Measurements from ENCODE around the gene CTR9.

Gene CTR9

DNA sequence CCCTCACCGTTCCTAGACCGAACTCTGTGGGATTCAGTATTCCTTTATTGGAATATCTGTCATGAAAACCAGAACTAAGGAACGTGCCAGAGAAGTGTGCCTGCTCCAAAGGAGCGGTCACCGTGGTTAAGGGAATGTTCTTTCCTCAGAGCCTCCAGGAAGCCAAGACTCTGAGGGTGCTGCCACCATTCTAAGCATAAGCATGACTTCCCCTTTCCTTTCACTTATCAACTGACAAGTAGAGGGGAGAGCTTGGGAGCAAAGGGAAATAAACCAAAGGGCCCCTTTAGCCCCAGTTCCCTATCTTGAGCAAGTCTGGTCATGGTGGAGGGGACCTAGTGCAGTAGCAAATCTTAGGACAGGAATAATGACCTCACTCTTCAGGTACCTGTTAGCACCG lies 26.8 kb downstream of the CTR9 start:
- in situ Hi-C loops (cut with MboI; ENCODE audit: low sequenced_read_pairs) = loop anchor here (25.0 kb wide), 1 partner anchor 1009 kb away; no protein-coding TSS in a partner anchor

DNA sequence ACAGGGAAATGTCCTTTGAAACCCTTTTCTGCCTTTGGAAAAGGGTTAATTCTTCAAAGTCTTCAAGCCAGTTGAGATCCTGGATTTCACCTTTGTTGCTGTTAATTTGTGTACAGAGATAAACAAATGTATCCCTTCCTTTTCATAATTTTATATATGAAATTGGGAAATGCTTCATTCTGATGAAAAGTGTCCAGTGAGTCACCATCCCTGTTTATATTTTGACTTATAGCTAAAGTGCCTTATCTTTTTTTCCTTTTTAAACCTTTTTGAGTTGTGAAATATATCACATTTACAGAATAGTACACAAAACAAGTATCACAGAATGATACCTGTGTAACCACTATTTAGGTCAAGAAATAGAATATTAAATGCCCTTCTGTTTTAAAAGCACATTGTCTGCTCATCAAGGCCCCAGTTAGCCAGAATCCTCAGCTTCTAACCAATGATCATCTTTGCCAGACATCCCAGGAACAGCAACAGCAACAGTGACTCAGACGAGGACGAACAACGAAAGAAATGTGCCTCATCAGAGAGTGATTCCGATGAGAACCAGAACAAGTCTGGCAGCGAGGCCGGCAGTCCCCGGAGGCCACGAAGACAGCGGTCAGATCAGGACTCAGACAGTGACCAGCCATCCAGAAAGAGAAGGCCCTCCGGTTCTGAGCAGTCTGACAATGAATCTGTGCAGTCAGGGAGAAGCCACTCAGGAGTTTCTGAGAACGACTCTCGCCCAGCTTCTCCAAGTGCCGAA lies 27.3 kb downstream of the CTR9 start:
- in situ Hi-C loops (cut with MboI; ENCODE audit: low sequenced_read_pairs) = loop anchor here (25.0 kb wide), 1 partner anchor 1009 kb away; no protein-coding TSS in a partner anchor

- in situ Hi-C loops (cut with MboI; ENCODE audit: low sequenced_read_pairs) = loop anchor here (25.0 kb wide), 1 partner anchor 1008 kb away; no protein-coding TSS in a partner anchor
These were observed 28.0 kb downstream of the CTR9 start for GRCh38 chr11:10779086-10779485.

DNA sequence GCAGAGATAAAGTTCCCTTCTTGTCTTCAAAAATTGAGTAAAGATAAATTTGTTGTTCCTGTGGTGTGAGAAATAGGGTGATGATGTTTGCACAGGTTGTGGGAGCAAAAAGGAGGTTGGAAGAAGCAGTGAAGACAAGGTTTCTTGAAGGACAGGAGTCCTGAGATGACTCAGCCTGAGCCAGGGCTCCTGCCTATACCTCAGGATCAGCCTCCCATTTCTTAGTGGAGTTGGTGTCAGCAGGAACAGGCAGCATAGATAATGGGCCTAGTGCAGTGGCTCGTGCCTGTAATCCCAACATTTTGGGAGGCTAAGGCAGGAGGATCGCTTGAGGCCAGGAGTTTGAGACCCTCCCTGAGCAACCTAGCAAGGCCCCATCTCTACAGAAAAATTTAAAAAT lies 29.0 kb downstream of the CTR9 start:
- in situ Hi-C loops (cut with MboI; ENCODE audit: low sequenced_read_pairs) = loop anchor here (25.0 kb wide), 1 partner anchor 1007 kb away; no protein-coding TSS in a partner anchor

DNA sequence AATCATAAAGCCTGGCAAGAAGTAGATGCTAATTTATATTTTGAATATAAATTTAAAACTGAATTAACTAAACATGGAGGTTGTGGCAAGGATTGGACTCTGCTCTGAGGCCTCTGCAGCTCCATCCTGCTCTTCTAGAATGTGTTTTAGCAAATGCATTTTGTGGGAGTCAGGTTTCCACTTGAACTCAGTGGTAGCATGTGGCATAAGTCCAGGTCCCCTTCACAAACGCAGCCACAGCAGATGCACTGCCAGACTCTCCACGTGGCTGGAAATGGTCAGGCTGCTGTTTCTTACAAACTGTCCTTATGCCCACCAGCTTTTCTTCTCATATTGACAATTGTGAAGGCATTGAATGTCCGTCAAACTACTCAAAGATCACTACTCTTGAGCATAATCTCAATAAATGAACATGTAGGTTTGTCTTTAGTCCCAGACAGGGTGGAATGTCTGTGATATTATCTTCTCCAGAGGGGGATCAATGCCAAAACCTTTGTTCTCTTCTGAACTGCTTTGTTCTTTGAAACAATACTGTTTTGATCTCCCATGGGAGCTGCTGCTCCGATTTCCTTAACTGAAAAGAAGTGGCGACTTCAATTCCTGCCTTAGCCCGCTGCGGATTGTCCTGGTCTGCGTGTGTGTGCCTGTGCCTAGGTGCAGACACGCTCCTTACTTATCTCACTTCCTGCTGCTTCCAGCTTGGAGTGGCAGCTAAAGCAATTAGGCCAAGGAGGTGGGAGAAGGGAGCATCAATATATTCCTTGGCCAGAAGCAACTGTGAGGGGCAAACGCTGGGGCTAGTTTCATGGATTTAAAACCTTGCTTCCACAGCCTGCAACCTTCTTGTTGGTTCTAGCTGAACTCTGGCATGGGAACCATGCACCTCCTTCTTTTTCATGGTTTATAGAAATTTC lies 33.4 kb downstream of the CTR9 start:
- in situ Hi-C loops (cut with MboI; ENCODE audit: low sequenced_read_pairs) = loop anchor here (25.0 kb wide), 1 partner anchor 1003 kb away; no protein-coding TSS in a partner anchor

DNA sequence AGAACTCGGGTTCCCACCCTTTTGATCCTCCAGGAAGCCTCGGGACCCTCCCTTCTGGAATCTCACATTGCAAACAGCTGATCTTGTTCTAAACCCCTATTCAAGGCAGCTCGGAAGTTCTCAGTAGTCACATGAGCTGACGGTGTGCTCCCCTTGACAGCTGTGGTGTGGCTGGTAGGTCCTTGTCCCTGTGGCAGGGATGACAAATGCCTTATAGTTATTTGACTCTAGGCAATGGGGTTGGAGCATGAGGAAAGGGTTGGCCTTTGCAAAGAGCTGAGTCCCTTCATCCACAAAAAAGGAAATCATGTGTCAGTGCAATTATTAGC lies 34.1 kb downstream of the CTR9 start:
- in situ Hi-C loops (cut with MboI; ENCODE audit: low sequenced_read_pairs) = loop anchor here (25.0 kb wide), 1 partner anchor 1002 kb away; no protein-coding TSS in a partner anchor

GRCh38 chr11:10786451-10786850 lies 35.4 kb downstream of the CTR9 start:
- in situ Hi-C loops (cut with MboI; ENCODE audit: low sequenced_read_pairs) = loop anchor here (25.0 kb wide), 1 partner anchor 1001 kb away; no protein-coding TSS in a partner anchor

GRCh38 chr11:10792385-10793068 lies 41.5 kb downstream of the CTR9 start:
- in situ Hi-C loops (cut with MboI; ENCODE audit: low sequenced_read_pairs) = loop anchor here (25.0 kb wide), 1 partner anchor 995 kb away; no protein-coding TSS in a partner anchor

DNA sequence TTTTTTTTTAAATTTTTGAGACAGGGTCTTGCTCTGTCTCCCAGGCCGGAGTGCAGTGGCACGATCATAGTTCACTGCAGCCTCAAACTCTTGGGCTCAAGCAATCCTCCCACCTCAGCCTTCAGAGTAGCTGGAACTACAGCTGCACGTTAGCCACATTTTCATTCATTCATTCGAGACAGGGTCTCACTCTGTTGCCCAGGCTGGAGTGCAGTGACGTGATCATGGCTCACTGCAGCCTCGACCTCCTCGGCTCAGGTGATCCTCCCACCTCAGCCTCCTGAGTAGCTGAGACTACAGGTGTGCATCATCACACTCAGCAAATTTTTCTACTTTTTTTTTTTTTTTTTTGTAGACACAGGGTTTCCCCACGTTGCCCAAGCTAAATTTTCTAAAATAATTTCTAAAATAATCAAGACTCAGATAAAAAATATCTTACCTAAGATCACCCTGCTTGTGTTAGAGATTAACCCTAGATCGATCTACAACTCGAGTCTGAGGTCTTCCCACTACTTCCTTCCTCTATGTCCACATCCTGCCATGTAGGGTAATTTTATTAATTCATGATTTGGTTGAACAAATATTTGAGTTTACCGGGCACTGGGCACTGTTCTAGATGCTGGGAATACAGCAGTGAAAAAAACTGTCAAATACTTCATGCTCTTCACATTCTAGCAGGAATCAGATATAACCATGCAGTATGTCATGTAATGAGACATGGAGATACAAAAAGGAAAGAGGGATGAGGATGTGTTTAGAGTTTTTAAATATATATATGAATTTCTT lies 42.6 kb downstream of the CTR9 start:
- in situ Hi-C loops (cut with MboI; ENCODE audit: low sequenced_read_pairs) = loop anchor here (25.0 kb wide), 1 partner anchor 994 kb away; no protein-coding TSS in a partner anchor

GRCh38 chr11:10796191-10796590 lies 45.1 kb downstream of the CTR9 start:
- in situ Hi-C loops (cut with MboI; ENCODE audit: low sequenced_read_pairs) = loop anchor here (25.0 kb wide), 1 partner anchor 991 kb away; no protein-coding TSS in a partner anchor

DNA sequence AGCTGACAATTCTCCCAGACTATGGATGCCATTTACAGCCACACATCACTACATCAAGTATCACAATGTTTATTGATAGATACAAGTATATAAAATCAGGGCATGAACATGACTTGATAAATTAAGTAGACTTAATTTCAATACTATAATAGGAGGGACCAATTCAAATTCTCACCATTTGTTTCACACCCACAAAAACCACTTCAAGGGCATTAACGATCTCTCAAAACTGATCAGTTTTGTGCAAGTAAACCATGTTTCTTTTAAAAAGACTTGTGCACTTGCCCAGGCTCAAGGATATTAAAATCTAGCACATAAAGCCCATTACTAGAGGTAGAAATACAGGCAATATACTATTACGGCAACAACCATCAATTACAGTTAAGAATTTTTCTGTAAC lies 46.0 kb downstream of the CTR9 start:
- in situ Hi-C loops (cut with MboI; ENCODE audit: low sequenced_read_pairs) = loop anchor here (25.0 kb wide), 1 partner anchor 990 kb away; no protein-coding TSS in a partner anchor

GRCh38 chr11:10797531-10797930 lies 46.5 kb downstream of the CTR9 start:
- in situ Hi-C loops (cut with MboI; ENCODE audit: low sequenced_read_pairs) = loop anchor here (25.0 kb wide), 1 partner anchor 990 kb away; no protein-coding TSS in a partner anchor

DNA sequence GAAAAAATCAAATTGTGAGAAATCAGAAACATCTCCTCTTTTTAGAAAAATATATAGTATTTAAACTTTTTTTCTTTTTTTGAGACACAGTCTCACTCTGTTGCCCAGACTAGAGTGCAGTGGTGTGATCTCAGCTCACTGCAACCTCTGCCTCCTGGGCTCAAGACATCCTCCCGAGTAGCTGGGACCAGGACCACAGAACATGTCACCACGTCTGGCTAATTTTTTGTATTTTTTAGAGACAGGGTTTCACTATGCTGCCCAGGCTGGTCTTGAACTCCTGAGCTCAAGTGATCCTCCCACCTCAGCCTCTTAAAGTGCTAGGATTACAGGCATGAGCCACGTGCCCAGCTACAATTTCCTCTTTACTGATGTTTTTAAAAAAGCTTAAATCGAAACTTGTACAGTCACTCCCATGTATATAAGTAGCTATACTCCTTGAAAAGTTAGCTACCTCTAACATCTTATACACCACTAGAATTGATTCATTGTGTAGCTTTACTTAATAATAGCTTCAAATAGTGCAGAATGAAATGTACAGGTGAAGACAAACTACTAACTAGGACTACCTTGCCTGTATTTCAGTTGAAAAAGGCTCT lies 47.4 kb downstream of the CTR9 start:
- in situ Hi-C loops (cut with MboI; ENCODE audit: low sequenced_read_pairs) = loop anchor here (25.0 kb wide), 1 partner anchor 989 kb away; no protein-coding TSS in a partner anchor

- in situ Hi-C loops (cut with MboI; ENCODE audit: low sequenced_read_pairs) = no loop called here
These were observed 49.2 kb downstream of the CTR9 start for GRCh38 chr11:10800292-10800691.

DNA sequence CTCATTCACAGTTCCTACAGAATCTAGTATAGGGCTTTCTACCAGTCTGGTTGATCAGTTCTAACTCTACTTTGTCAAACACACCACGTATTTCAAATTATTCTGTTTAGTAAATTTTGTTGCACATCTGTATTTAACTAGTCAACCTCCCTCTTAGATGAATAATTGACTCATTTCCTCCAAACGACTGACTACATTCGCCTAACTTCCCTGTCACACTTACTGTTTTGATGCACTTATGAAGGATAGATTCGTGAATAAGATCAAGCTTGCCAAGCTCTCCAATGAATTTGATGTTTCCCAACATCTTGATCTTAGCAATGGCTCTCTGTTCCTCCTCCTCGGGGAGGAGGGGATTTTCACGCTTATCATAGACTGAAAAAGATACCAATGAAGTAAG lies 52.6 kb downstream of the CTR9 start:
- in situ Hi-C loops (cut with MboI; ENCODE audit: low sequenced_read_pairs) = no loop called here

DNA sequence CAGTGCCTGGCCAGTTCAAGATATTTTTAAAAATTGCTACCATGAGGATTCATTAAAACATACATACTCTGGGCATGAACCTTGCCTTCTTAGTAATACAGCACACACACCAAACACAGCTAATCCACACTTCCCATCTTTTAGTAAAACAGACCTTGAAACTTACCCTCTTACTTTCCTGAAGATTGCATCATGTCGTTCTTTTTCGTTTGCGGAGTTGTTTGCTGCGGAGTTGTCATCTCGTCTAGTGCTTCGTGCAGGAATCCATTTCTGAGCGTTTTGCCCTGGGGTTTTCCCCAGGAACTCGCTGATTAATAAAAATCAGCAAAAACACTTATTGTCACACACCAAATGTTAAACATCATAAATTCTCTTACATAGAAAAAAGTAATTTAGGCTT lies 54.7 kb downstream of the CTR9 start:
- in situ Hi-C loops (cut with MboI; ENCODE audit: low sequenced_read_pairs) = no loop called here

- in situ Hi-C loops (cut with MboI; ENCODE audit: low sequenced_read_pairs) = no loop called here
These were observed 55.2 kb downstream of the CTR9 start for GRCh38 chr11:10806206-10806605.

DNA sequence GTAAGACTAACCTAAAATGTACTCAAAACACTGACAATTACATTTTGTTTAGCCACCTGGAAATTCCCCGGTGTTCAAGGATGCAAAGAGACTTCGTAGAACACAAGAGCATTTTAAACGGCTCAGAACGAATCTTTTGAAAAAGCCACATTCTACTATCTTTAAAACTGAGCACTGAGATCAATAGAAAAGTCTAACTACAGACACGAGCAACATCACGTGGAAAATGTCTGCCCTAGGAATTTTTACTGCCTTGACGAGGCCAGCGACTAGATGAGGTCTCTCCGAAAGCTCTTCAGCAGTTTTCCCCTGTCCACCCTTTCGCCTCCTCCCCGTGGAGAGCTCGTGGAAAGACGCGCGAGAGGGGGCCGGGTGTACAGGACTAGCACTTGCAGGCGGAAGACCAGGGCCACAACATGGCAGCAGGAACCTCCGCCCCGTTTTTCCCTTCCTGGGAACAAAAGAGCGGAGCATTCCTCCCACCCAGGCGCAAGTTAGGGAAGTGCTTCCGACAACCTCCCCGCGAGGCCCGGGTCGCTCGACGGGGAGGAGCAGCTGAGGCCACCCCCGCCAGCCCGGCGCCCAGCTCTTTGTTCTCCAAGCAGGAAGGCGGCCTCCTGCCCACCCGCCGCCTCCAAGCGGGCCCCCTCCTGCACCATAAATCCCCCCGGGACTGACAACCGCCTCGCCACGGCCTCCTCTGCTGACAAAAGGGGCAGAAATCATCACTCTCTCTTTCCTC lies 56.6 kb downstream of the CTR9 start:
- in situ Hi-C loops (cut with MboI; ENCODE audit: low sequenced_read_pairs) = no loop called here

DNA sequence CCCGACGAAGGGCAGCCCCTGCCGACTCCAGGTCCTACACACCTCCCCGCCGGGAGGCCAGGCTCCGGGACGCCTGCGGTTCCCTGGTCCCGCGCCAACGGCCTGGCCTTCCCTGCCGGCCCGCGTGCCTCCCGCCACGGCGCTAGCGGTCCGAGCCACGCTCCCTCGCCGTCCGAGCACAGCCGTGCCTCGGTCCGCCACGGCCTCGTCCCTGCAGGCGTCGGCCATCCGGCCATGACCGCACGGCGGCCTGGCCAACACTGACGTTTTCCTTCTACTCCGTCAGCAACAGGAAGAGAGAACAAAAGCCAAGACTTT lies 57.1 kb downstream of the CTR9 start:
- in situ Hi-C loops (cut with MboI; ENCODE audit: low sequenced_read_pairs) = no loop called here
